Measurements from ENCODE around the gene SNRNP48.

The SNRNP48 gene

GRCh38 chr6:7590918-7591302, 912 bp downstream of the SNRNP48 start:
- in situ Hi-C loops (cut with MboI; ENCODE audit: low sequenced_read_pairs): no loop called here

- in situ Hi-C loops (cut with MboI; ENCODE audit: low sequenced_read_pairs): no loop called here
Observed at GRCh38 chr6:7591770-7592169, 1.8 kb downstream of the SNRNP48 start.

- in situ Hi-C loops (cut with MboI; ENCODE audit: low sequenced_read_pairs): no loop called here
Observed at GRCh38 chr6:7593229-7593628, 3.2 kb downstream of the SNRNP48 start.

GRCh38 chr6:7594579-7595125, 4.7 kb downstream of the SNRNP48 start:
- in situ Hi-C loops (cut with MboI; ENCODE audit: low sequenced_read_pairs): no loop called here

- in situ Hi-C loops (cut with MboI; ENCODE audit: low sequenced_read_pairs): loop anchor here (25.0 kb wide), 3 partner anchors 317 to 1042 kb away; no protein-coding TSS in a partner anchor
Observed at GRCh38 chr6:7604003-7604402, 14.0 kb downstream of the SNRNP48 start.

GRCh38 chr6:7604506-7604905, 14.5 kb downstream of the SNRNP48 start:
- in situ Hi-C loops (cut with MboI; ENCODE audit: low sequenced_read_pairs): loop anchor here (25.0 kb wide), 3 partner anchors 317 to 1042 kb away; no protein-coding TSS in a partner anchor

GRCh38 chr6:7615611-7616383, 25.8 kb downstream of the SNRNP48 start:
- in situ Hi-C loops (cut with MboI; ENCODE audit: low sequenced_read_pairs): loop anchor here (10.0 to 25.0 kb wide), 4 partner anchors 191 to 1053 kb away; no protein-coding TSS in a partner anchor

- in situ Hi-C loops (cut with MboI; ENCODE audit: low sequenced_read_pairs): loop anchor here (10.0 to 25.0 kb wide), 4 partner anchors 193 to 1056 kb away; no protein-coding TSS in a partner anchor
Observed at GRCh38 chr6:7617801-7618764, 28.1 kb downstream of the SNRNP48 start.

GRCh38 chr6:7621761-7622160, 31.8 kb downstream of the SNRNP48 start:
- in situ Hi-C loops (cut with MboI; ENCODE audit: low sequenced_read_pairs): loop anchor here (25.0 kb wide), 3 partner anchors 334 to 1059 kb away; no protein-coding TSS in a partner anchor

GRCh38 chr6:7624796-7625710, 35.1 kb downstream of the SNRNP48 start:
- in situ Hi-C loops (cut with MboI; ENCODE audit: low sequenced_read_pairs): loop anchor here (25.0 kb wide), 3 partner anchors 338 to 1063 kb away; no protein-coding TSS in a partner anchor

GRCh38 chr6:7628479-7628878, 38.5 kb downstream of the SNRNP48 start:
- in situ Hi-C loops (cut with MboI; ENCODE audit: low sequenced_read_pairs): no loop called here

GRCh38 chr6:7628909-7629308, 38.9 kb downstream of the SNRNP48 start:
- in situ Hi-C loops (cut with MboI; ENCODE audit: low sequenced_read_pairs): no loop called here

GRCh38 chr6:7629321-7629720, 39.3 kb downstream of the SNRNP48 start:
- in situ Hi-C loops (cut with MboI; ENCODE audit: low sequenced_read_pairs): no loop called here

- in situ Hi-C loops (cut with MboI; ENCODE audit: low sequenced_read_pairs): no loop called here
Observed at GRCh38 chr6:7630792-7631191, 40.8 kb downstream of the SNRNP48 start.

GRCh38 chr6:7631466-7631865, 41.5 kb downstream of the SNRNP48 start:
- in situ Hi-C loops (cut with MboI; ENCODE audit: low sequenced_read_pairs): no loop called here

GRCh38 chr6:7632501-7633290, 42.7 kb downstream of the SNRNP48 start:
- in situ Hi-C loops (cut with MboI; ENCODE audit: low sequenced_read_pairs): no loop called here

- in situ Hi-C loops (cut with MboI; ENCODE audit: low sequenced_read_pairs): no loop called here
Observed at GRCh38 chr6:7633361-7633760, 43.4 kb downstream of the SNRNP48 start.

- in situ Hi-C loops (cut with MboI; ENCODE audit: low sequenced_read_pairs): no loop called here
Observed at GRCh38 chr6:7636151-7636550, 46.2 kb downstream of the SNRNP48 start.

GRCh38 chr6:7637533-7637932, 47.5 kb downstream of the SNRNP48 start:
- in situ Hi-C loops (cut with MboI; ENCODE audit: low sequenced_read_pairs): no loop called here

Data from HL-60/S4 (cell line).